GM12892 (cell line): Measurements from ENCODE around the gene ACSL1.
A peak's percentile ranks its signal among the peaks of the same experiment; 100 is the strongest.

Source experiments
- DNase-seq: peaks from one replicate; pipeline ENCODE4 v3.0.0; 2011; ENCODE audit not compliant: insufficient read length
- FAIRE-seq: peaks from 2 replicates; lab custom pipeline; 2011; peaks lifted over from hg19 to GRCh38; lab: Jason Lieb, UNC
- POLR2A ChIP-seq: IDR thresholded peaks from 2 replicates; pipeline ENCODE4 v1.6.1; 2011; ENCODE audit warnings: low read depth, low read length, control low read depth
- POLR2AphosphoS5 ChIP-seq: IDR thresholded peaks from 2 replicates; pipeline ENCODE4 v1.6.1; 2011; ENCODE audit warnings: low read depth, low read length, control low read depth
- TAF1 ChIP-seq: IDR thresholded peaks from 2 replicates; pipeline ENCODE4 v1.6.1; 2011; ENCODE audit warnings: low read depth, mild to moderate bottlenecking, control low read depth, low read length, borderline replicate concordance

The ACSL1 gene

DNA sequence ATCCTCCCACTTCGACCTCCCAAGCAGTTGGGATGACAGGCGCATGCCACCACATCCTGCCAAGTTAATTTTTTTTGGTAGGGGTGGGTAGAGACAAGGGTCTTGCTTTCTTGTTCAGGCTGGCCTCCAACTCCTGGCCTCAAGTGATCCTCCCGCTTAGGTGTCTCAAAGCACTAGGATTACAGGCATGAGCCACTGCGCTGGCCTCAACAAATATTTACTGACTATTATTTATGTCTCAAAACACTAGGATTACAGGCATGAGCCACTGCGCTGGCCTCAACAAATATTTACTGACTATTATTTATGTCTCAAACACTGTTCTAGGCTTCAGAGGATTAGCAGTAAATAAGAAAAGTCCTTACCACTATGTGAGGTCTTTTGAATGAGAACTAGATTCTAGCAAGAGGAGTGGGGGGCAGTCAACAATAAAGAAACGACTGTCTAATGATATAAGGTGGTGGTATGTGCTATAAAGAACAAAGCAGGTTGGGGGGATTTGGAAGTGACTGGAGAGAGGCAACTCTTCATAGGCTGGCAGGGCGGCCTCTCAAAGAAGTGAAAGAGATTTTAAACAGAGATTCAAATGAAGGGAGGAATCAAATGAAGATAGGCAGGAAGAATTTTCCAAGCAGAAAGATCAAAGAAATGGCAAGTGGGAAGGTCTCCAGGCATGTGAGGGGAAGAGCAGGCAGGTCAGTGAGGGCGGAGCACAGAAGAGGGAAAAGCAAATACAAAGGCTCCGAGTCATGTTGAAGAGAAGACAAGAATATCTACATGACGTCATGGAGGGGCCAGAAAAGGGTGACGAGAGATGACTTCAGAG, 12.7 kb upstream of the ACSL1 start:
- TF ChIP-seq TAF1 (no peak), POLR2AphosphoS5 (no peak), POLR2A (no peak)
- DNase-seq (no peak), FAIRE-seq (no peak)

DNA sequence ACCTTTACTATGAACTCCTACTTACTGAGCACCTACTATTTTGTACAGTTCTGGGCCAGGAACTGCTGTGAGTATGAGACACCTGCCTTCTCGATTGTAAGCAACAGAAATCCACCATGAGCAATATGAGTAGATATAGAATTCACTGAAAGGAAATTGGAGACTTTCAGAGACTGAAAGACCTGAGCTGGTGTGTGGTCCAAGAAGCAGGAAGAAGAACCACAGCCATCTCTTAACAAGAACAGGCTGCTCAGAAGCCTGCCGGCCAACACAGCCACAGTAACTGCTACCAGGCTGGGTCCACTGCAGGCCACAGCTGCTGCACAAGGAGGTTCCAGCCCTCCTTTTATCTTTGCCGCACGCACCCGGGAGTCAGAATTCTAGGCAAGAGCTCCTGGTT, 10.8 kb upstream of the ACSL1 start:
- no peak for DNase-seq
- FAIRE-seq, result no peak
- TF ChIP-seq TAF1 (no peak), POLR2A (no peak), POLR2AphosphoS5 (no peak)

DNA sequence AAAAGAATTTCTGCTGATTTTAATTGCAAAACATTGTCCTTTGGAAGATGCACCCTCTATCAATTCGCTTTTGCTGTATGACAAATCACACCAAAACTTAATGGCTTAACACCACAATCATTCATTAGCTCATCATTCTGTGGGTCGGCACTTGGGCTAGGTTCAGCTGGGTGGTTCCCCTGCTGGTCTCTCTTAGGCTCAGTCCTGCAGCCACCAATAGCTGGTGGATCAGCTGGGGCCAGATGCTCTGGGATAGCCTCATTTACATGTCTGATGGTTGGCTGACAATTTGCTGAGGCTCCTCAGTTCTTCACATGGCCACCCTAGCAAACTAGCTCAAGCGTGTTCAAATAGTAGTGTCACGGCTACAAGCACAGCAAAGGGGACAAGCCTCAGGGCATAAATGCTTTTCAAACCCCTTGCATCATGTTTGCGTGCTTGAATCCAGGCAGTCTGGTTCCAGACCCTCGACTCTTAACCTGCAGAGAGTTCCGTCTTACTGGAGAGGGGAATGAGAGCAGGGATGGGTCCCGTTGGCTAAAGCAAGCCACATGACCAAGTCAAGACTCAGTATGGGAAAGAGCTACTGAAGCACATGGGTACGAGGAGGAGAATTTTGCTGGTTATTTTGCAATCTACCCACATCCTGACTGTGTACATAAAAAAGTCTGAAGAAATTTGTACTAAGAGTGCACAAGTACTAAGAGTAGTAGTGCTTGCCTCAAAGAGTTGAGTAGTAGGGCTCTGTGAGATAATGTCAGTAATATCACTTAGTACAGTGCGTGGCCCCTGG, 7.5 kb upstream of the ACSL1 start:
- DNase-seq, result no peak
- FAIRE-seq, result no peak
- TF ChIP-seq POLR2A, result no peak
- TF ChIP-seq TAF1, result no peak
- TF ChIP-seq POLR2AphosphoS5, result no peak

DNA sequence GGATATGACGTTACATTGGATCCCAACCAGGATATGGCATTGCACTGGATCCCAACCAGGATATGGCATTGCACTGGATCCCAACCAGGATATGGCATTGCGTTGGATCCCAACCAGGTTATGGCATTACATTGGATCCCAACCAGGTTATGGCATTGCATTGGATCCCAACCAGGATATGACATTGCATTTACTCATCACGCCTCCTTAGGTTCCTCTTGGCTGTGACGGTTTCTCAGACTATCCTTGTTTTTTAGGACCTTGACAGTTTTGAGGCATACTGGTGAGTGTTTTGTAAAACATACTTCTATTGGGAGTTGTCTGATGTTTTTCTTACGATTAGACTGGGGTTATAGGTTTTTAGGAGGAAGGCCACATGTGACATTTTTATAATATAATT, 5.4 kb upstream of the ACSL1 start:
- DNase-seq, result no peak
- no peak for FAIRE-seq
- no peak for TF ChIP-seq POLR2AphosphoS5
- TF ChIP-seq TAF1, result no peak
- TF ChIP-seq POLR2A, result no peak

DNA sequence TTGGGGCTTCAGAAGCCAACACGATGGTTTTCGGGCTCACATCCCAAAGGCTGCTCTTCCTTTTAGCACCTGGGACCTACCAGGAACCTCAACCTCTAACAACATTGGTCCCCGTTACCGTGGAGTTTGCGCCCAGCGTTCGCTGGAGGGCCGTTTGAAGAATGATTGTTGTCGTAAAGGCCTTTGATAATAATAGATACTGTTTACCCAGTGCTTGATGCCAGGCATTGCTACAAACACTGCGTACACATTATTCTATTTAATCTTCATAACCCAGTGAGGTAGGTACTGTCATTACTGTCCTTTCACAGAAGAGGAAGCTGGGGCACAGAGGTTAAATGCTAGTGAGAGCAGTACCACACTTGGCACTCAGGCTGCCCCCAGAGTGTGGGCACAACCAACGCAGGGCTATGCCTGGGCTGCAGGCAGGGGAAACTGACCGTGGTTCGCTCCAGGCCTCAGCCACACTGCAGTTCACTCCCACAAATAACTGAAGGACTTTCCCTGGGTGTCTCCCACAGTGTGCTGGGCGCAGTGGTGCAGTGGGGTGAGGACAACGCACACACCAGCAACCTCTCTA, 1.0 kb upstream of the ACSL1 start:
- TF ChIP-seq TAF1 (no peak), POLR2A (no peak), POLR2AphosphoS5 (no peak)
- FAIRE-seq (no peak), DNase-seq (no peak)

DNA sequence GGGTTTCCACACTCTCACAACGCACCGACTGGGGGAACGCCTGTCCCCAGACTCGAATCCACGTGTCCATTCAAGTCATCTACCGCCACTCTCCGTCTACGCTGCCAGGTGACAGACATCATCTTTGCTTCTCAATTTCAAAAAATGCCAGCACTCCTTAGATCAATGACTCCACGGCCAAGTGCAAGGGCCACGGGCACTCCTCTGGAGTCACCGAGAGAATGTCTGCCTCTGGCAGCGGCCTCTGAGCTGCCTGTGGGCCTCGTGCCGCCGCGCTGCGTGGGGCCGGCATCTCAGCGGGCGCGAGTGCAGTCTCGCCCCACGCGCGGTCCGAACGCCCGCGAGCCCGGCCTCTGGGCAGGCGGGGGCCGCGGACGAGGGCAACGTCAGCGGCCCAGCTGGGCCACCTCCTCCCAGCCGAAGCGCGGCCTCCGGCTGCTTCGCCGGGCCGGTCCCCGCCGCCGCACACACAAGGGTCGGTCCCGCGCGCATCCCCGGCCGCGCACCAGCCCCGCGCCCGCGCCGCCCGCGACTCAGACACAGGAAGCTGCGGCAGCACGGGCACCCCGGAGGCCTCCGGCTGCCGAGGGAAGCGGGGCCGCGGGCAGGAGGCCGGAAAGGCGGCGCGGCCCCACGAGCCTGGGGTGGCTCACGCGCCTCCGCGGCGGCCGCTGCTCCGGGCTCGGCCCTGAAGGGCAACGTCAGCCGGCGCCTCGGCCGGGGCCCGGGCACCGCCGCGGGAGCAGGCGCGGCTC, 450 bp downstream of the ACSL1 start:
- no peak for TF ChIP-seq TAF1
- no peak for DNase-seq
- peak; percentile 93 for FAIRE-seq

DNA sequence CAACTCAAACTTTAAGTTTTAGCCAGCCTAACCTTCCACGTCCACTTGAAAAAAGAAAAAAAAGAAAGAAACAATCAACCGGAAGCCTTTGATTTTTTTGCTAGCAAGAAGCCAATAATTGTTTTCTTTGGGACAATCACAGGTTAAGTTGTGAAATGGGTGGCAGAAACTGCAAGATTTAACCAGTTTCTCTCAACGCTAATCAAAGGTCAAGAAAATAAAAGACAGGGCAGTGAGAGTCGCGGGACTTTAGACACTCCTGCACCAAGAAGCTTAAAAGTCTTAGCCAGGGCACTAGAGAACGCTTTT, 1.0 kb downstream of the ACSL1 start:
- TF ChIP-seq POLR2AphosphoS5 (no peak), TAF1 (no peak), POLR2A (no peak)
- DNase-seq (no peak), FAIRE-seq (no peak)

DNA sequence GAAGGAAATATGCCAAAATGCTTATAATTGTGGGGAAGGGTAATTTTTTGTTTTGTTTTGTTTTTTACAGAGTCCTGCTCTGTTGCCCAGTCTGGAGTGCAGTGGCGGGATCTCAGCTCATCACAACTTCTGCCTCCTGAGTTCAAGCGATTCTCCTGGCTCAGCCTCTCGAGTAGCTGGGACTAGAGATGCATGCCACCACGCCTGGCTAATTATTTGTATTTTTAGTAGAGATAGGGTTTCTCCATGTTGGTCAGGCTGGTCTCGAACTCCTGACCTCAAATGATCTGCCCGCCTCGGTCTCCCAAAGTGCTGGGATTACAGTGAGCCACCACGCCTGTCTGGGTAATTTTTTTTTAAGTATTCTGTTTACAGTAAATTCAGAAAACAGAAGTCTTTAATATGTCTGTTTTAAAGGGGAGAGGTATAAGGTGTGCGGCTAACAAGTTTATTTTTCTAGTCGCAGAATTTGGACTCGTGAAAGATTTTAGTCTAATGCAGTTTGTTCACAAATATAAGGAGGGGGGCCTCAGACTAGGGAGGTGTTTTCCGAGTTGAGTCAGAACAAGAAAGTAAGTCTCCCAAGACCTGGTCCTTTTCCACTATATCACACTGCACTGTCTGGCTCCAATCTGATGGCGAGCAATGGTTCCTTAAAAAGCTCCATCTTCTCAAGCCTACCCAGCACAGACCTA, 1.5 kb downstream of the ACSL1 start:
- no peak for TF ChIP-seq TAF1
- TF ChIP-seq POLR2A, result 0 out of 2 replicates have a peak, but pooled peaks have one; percentile 10
- TF ChIP-seq POLR2AphosphoS5, result no peak
- DNase-seq, result no peak
- FAIRE-seq, result peak; percentile 74

DNA sequence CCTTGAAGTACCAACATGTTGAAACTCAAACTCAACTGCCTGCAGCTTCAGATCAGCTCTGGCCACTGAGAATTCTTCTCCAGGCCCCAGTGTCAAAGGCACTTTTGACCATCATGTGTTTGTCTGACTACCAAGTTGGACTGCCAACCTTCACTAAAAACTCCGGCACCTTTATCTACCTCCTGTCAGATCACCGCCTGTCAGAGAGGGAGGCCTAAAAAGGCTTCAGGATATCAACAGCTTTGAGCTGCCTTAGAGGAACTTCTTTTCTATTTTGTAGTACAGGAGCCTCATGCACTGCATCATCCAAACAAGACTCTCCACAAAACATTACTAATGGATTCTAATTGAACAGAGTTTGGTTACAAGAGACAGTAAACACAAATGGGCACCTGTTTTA, 2.8 kb downstream of the ACSL1 start:
- FAIRE-seq (peak; percentile 36), DNase-seq (no peak)
- no peak for TF ChIP-seq POLR2AphosphoS5
- no peak for TF ChIP-seq POLR2A
- no peak for TF ChIP-seq TAF1

DNA sequence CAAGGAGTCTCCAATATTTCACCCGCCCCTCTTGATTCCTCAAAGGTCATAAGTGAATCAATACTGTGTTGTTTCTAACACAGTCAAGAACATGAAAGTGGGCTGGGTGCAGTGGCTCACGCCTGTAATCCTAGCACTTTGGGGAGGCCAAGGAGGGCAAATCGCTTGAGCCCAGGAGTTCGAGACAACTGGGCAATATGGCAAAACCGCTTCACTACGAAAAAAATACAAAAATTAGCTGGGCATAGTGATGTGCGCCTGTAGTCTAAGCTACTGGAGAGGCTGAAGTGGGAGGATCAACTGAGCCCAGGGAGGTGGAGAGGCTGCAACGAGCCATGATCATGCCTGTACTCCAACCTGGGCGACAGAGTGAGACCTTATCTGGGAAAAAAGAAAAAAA, 3.4 kb downstream of the ACSL1 start:
- TF ChIP-seq POLR2AphosphoS5 (no peak), POLR2A (no peak), TAF1 (no peak)
- FAIRE-seq (peak; percentile 33), DNase-seq (no peak)

DNA sequence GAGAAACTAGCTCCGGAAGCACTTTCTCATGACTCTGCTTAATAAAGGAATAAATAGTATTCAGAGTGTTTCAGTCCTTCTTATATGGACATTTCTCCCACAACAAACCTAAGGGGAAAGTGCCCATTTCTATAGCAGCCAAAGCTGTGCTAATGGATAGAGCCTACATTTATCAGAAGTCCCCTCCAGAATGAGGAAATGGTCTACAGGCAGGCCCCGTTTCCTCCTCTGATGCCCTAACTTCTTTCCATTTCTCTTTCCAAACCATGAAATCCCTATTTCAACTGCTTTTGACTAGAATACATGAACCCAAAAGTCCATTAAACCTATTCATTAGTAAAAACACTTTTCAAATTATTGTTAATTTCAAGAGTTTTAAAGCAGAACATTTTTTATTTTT, 4.5 kb downstream of the ACSL1 start:
- FAIRE-seq, result peak; percentile 9
- no peak for DNase-seq
- TF ChIP-seq TAF1 (no peak), POLR2A (no peak), POLR2AphosphoS5 (no peak)
